GM10248 (cell line): ENCODE measurements around the gene FILIP1.
A peak's percentile ranks its signal among the peaks of the same experiment; 100 is the strongest.

Experiments used
- CTCF ChIA-PET: fragments of 300-600 bp; sonication (Branson Sonifier 250); formaldehyde crosslinking; extraction: SDS; loops from one replicate; lab custom pipeline; 2021; ENCODE audit warnings: antibody characterized with exemption; lab: Yijun Ruan, JAX
- POLR2A ChIA-PET: fragments of 350-650 bp; sonication (Branson Sonifier 250); formaldehyde crosslinking; extraction: SDS; loops from one replicate; lab custom pipeline; 2020; ENCODE audit warnings: antibody characterized with exemption; lab: Yijun Ruan, JAX
- DNase-seq: peaks from one replicate; pipeline ENCODE4 v3.0.0; 2012; ENCODE audit errors: extremely low spot score
- TF ChIP-seq, protein P1 (sequence below): IDR thresholded peaks from 2 replicates; pipeline ENCODE4 v1.5.1; 2012; ENCODE audit warnings: mild to moderate bottlenecking, low read depth; ENCODE audit errors: extremely low read depth, missing control alignments, control extremely low read depth

FILIP1 gene

GRCh38 chr6:75300531-75300855 lies 193.1 kb downstream of the FILIP1 start:
- ChIA-PET POLR2A (interaction anchor here (0.6 kb wide), 1 partner anchor 1647 kb away, joined by 9 read pairs; the partner anchor contains the start of gene SLC17A5), CTCF (interaction anchor here (1.0 to 2.9 kb wide), 12 partner anchors 10 to 264 kb away, joined by 3 to 15 read pairs (median 4); no protein-coding TSS in a partner anchor)
- no peak for DNase-seq
- TF ChIP-seq, protein P1, sequence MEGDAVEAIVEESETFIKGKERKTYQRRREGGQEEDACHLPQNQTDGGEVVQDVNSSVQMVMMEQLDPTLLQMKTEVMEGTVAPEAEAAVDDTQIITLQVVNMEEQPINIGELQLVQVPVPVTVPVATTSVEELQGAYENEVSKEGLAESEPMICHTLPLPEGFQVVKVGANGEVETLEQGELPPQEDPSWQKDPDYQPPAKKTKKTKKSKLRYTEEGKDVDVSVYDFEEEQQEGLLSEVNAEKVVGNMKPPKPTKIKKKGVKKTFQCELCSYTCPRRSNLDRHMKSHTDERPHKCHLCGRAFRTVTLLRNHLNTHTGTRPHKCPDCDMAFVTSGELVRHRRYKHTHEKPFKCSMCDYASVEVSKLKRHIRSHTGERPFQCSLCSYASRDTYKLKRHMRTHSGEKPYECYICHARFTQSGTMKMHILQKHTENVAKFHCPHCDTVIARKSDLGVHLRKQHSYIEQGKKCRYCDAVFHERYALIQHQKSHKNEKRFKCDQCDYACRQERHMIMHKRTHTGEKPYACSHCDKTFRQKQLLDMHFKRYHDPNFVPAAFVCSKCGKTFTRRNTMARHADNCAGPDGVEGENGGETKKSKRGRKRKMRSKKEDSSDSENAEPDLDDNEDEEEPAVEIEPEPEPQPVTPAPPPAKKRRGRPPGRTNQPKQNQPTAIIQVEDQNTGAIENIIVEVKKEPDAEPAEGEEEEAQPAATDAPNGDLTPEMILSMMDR: no peak

DNA sequence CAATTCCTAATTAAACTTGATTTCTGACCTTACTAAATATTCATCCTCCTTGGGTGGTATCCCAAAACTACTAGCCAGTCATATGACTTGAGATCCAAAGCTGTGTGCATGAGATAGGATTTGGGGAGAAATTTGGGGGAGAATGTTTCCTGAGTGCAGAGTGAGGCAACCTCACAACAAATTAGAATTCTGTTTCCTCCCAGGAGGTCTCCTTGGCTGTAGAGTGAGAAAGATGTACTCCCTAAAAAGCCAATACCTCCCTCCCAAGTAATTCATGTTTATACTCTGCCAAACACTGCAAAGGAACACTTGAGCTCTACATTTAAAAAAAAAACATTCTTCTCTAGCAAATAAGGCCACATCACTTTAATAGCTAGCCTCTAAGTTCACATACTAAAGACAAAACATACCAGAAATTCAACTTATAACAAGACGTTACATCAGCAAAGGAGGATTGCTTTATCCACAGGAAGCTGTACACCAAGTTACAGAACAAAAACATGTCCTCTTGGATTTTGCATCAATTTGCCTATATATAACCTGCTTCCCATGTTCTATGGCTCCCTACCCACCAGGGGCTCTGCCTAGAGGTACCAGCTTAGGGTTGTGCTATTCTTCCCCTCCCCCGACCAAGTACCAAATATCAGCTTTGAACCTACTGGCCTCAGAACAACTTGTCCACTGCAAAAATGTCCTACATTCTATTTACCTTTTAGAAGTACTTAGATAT lies 193.6 kb downstream of the FILIP1 start:
- POLR2A ChIA-PET: interaction anchor here (0.6 kb wide), 1 partner anchor 1646 kb away, joined by 9 read pairs; the partner anchor contains the start of gene SLC17A5
- DNase-seq: no peak
- CTCF ChIA-PET: interaction anchor here (1.0 to 2.9 kb wide), 15 partner anchors 10 to 264 kb away, joined by 3 to 15 read pairs (median 3); no protein-coding TSS in a partner anchor
- TF ChIP-seq, protein P1: no peak

DNA sequence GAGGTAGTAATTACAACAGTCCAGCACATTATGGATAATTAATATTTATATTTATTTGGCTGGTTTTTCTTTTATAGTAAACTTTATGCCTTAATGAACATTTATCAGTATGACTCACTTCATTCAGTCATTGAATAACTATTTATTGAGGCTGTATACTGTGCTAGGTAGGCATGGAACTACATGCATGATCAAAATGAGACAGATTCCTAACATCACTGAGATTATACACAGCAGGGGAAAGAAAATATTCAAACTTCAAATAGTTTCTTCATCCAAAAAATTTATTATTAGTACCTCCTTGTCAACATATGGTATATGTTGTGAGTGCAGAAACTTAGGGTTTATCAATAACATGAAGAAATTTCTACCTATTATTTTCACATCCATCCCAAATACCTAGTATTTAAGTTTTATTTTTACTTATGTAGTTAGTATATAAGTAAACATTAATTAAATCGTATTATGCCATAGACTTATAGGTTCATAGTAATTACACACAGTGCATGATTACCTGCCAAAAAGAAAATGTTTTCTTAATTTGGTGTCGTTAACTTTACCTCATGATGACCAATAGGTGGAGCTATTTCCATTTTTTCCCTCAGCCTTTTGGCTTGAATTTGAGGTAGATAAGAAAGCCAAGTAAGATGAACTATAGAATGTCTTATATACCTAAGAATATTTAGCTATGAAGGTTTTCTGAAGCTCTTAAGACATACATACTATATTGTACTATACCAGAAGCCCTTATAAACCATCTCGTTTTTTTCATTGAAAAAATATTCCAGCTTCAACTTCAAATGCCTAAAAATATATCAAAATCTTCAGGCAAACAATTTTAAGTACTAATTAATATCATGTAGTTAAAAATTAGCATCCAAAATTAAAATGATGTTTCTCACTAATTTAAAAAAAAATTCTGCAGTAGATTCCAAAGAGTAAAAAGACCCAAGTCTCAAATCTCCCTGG lies 196.5 kb downstream of the FILIP1 start:
- POLR2A ChIA-PET: no interaction called here
- DNase-seq: peak; percentile 39
- TF ChIP-seq, protein P1: peak; percentile 62
- CTCF ChIA-PET: interaction anchor here (0.6 to 2.6 kb wide), 27 partner anchors 9 to 306 kb away, joined by 3 to 25 read pairs (median 4); no protein-coding TSS in a partner anchor

GRCh38 chr6:75292555-75292954 lies 201.0 kb downstream of the FILIP1 start:
- no peak for DNase-seq
- POLR2A ChIA-PET: no interaction called here
- CTCF ChIA-PET: no interaction called here
- TF ChIP-seq, protein P1: no peak

GRCh38 chr6:75291744-75292143 lies 201.9 kb downstream of the FILIP1 start:
- ChIA-PET POLR2A (no interaction called here), CTCF (no interaction called here)
- TF ChIP-seq, protein P1: no peak
- DNase-seq: no peak

DNA sequence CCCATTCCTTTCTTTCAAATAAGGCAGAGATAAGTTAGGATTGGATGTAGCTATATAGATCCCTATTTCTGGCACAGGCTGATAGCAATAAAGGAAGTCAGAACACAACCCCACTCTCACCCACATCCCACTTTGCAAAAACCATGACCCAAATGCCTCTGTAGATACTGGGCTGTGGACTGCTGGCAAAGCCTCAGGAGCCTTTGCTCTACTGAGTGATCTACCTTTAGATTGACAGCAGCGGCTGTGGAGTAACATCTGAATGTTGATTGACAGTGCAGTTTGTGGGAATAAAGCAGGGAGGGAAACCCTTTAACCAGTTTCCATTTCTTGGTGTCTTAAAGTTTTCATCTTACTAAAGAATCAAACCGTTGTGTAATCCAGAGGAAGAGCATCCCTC lies 202.3 kb downstream of the FILIP1 start:
- POLR2A ChIA-PET: no interaction called here
- TF ChIP-seq, protein P1: no peak
- DNase-seq: no peak
- CTCF ChIA-PET: no interaction called here
